ENCODE measurements around the gene TAF9B.
"Not testable (repeated sequence)": the region's sequence is repeated elsewhere in the genome, so short reads cannot be mapped to it uniquely, and the experiment has no call there.

The TAF9B gene
- 32.2 to 44.6 reads per million in 2 experiments for total RNA-seq

GRCh38 chrX:78139160-78140123, at the start of gene TAF9B:
Gene TAF9B (minus strand): TSS chrX:78139650. CDS start chrX:78139611, 39 bp downstream.
- peak; percentile 74 for DNase-seq (ENCODE audit: low read depth)

GRCh38 chrX:78182881-78183280, 43.4 kb upstream of the TAF9B start:
- no peak for DNase-seq (ENCODE audit: low read depth)

- no peak for DNase-seq (ENCODE audit: low read depth)
These were observed 41.9 kb upstream of the TAF9B start for GRCh38 chrX:78181307-78181706.

- DNase-seq (ENCODE audit: low read depth), result no peak
These were observed 28.6 kb upstream of the TAF9B start for GRCh38 chrX:78168065-78168464.

GRCh38 chrX:78165425-78165824, 26.0 kb upstream of the TAF9B start:
- DNase-seq (ENCODE audit: low read depth), result no peak

- DNase-seq (ENCODE audit: low read depth), result not testable (repeated sequence)
These were observed 23.7 kb upstream of the TAF9B start for GRCh38 chrX:78163175-78163574.

GRCh38 chrX:78160711-78161110, 21.3 kb upstream of the TAF9B start:
- not testable (repeated sequence) for DNase-seq (ENCODE audit: low read depth)

GRCh38 chrX:78157846-78158245, 18.4 kb upstream of the TAF9B start:
- DNase-seq (ENCODE audit: low read depth), result not testable (repeated sequence)

GRCh38 chrX:78157373-78157772, 17.9 kb upstream of the TAF9B start:
- DNase-seq (ENCODE audit: low read depth), result not testable (repeated sequence)

- DNase-seq (ENCODE audit: low read depth), result not testable (repeated sequence)
These were observed 7.6 kb upstream of the TAF9B start for GRCh38 chrX:78147002-78147540.

GRCh38 chrX:78140206-78140605, 756 bp upstream of the TAF9B start:
- no peak for DNase-seq (ENCODE audit: low read depth)

GRCh38 chrX:78133238-78133960, 6.1 kb downstream of the TAF9B start:
- DNase-seq (ENCODE audit: low read depth), result no peak

- DNase-seq (ENCODE audit: low read depth), result no peak
These were observed 8.3 kb downstream of the TAF9B start for GRCh38 chrX:78131117-78131516.

- DNase-seq (ENCODE audit: low read depth), result no peak
These were observed 9.1 kb downstream of the TAF9B start for GRCh38 chrX:78130396-78130795.

GRCh38 chrX:78129714-78130113, 9.7 kb downstream of the TAF9B start:
- no peak for DNase-seq (ENCODE audit: low read depth)

GRCh38 chrX:78125781-78126180, 13.7 kb downstream of the TAF9B start:
- DNase-seq (ENCODE audit: low read depth), result not testable (repeated sequence)

GRCh38 chrX:78125148-78125547, 14.3 kb downstream of the TAF9B start:
- no peak for DNase-seq (ENCODE audit: low read depth)

GRCh38 chrX:78124307-78124706, 15.1 kb downstream of the TAF9B start:
- no peak for DNase-seq (ENCODE audit: low read depth)

- DNase-seq (ENCODE audit: low read depth), result no peak
These were observed 16.3 kb downstream of the TAF9B start for GRCh38 chrX:78123190-78123589.

- DNase-seq (ENCODE audit: low read depth), result no peak
These were observed 19.8 kb downstream of the TAF9B start for GRCh38 chrX:78119521-78120227.

- no peak for DNase-seq (ENCODE audit: low read depth)
These were observed 20.8 kb downstream of the TAF9B start for GRCh38 chrX:78118628-78119027.

GRCh38 chrX:78116766-78117165, 22.7 kb downstream of the TAF9B start:
- no peak for DNase-seq (ENCODE audit: low read depth)
